NCI-H526 treated with DMSO at 0.1 percent for 48 hours (cell line): ENCODE results near the gene CEP112.

Experiments
- DNase-seq: peaks from one replicate; lab custom pipeline; 2025; lab: John Stamatoyannopoulos, UW

Gene CEP112

GRCh38 chr17:65730711-65731169 lies 461.2 kb downstream of the CEP112 start:
- no peak for DNase-seq

- DNase-seq: no peak
These were observed 462.7 kb downstream of the CEP112 start for GRCh38 chr17:65729207-65729606.

GRCh38 chr17:65727832-65728231 lies 464.1 kb downstream of the CEP112 start:
- DNase-seq: no peak

DNA sequence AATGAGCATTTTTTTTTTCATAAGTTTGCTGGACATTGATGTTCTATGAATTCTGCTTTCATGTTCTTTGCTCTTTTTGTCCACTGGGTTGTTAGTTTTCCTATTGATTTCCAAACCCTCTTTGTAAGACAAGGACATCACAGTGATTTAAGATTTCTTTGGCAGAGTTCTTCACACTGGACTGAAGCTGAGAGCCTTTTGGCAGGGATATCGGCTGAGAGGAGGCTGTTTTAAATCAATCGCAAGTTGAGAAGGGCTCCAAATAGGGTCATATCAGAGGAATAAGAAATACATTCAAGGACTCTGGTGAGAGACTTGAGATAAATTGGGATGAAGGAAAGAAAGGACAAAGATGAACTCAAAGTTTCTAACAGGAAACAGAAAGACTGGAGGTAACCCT lies 464.7 kb downstream of the CEP112 start:
- DNase-seq: no peak

DNA sequence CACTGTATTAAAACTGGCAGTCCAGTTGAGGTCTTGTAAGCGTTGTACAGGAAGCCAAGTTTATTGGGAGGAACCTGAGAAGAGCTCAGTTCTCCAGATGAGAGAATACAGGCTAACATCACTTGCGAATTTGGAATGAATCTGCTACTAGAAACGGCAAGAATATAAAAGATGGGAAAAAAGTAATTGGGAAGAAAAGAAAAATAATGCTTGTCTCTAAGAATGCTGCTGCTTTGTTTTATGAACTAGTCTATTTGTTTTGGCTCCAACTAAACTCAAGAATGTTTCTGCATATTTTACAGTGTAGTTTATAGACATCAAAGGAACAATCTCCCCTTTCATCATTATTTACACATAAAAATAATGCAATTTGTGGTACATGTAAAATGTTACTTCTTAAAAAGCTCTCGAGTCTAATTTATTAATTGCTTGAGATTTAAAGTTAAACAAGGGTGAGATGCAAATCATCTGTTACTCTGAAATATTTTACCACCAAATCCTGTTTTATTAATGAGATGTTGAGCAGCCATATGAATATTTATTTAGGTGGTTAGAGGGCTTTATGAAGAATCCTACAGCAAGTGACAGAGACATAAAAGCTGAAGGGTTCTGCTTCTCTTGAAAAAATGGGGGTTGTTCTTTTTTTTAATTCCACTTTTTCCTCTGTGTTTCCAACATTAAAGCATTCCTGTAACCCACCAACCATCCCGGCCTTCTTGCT lies 468.3 kb downstream of the CEP112 start:
- no peak for DNase-seq

DNA sequence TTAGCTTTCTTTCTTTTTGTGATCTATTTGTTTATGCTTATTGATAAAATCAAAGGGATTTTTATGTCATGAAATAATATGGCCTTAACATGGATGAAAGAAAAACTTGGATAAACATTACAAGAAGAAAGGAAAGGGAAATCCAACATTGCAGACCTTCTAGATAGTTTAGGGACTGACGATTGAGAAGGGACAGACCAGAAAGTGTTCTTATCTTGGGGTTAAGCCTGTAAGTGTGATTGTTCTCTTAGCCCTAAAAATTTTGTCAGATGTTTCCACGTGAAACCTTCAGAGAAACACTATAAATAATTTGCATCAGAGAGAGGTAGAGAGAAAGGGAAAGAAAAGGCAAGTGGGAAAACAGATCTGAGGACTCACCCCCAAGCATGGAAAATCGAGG lies 473.3 kb downstream of the CEP112 start:
- no peak for DNase-seq

GRCh38 chr17:65712383-65713267 lies 479.3 kb downstream of the CEP112 start:
- DNase-seq: no peak

DNA sequence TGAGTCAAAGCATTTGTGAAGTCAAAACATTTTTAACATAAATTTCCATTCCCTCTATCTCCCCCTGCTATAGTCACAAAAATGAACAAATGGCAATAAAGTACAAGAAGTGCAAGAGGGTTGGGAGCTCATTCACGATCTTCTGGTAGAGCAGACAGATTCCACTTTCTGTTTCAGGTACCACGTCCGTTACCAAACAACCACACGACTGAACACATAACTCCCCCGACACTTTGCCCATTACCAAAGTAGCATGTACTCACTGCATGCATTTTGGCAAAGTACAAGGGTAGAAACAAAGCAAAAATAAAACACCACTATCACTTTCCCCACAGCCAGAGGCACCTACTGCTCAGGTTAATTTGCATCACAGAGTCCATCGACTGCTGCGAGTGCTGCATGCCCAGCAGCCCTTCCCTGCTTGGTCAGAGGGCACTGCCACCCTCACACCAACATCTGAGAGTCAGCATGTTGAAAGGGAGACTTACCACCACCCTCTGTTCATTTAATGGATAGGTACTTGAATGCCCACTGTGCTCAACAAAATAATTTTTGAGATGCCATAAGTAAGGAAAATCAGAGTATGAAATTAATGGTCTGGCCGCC lies 480.2 kb downstream of the CEP112 start:
- no peak for DNase-seq

- DNase-seq: no peak
These were observed 484.2 kb downstream of the CEP112 start for GRCh38 chr17:65707780-65708179.

GRCh38 chr17:65704731-65705130 lies 487.2 kb downstream of the CEP112 start:
- no peak for DNase-seq

GRCh38 chr17:65703891-65704290 lies 488.0 kb downstream of the CEP112 start:
- DNase-seq: no peak

- no peak for DNase-seq
These were observed 492.5 kb downstream of the CEP112 start for GRCh38 chr17:65699459-65699858.

DNA sequence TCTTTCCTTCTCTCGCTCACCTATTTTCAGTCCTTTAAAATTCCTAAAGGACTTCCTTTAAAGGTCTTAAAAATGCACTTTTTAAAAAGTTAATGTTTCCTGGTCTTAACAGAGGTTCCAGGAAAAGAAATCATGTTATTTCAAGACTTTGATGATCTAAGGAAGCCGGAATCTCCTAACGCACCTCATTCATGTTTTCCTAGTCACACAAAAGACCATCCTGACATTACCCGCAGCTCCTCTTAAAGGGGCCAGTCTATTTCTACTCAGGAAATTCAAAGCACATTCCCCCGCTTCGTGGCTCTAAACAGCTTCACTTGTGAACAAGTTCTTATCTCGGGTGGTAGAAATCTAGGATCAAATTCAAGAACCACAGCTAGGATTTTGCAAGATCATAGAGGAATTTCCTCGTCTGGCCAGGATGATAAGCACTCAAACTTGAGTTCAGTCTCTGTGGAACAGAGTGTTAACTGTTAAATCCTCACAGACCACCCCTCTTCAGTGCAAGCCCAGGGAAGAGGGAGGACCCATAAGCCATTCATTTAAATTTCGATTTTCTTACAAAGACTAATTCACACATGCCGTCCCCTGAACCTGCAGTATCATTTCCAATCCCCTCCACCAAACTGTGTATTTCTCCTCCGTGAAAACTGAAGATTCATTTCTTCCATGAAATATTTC lies 493.4 kb downstream of the CEP112 start:
- DNase-seq: no peak

GRCh38 chr17:65697661-65698060 lies 494.3 kb downstream of the CEP112 start:
- no peak for DNase-seq

DNA sequence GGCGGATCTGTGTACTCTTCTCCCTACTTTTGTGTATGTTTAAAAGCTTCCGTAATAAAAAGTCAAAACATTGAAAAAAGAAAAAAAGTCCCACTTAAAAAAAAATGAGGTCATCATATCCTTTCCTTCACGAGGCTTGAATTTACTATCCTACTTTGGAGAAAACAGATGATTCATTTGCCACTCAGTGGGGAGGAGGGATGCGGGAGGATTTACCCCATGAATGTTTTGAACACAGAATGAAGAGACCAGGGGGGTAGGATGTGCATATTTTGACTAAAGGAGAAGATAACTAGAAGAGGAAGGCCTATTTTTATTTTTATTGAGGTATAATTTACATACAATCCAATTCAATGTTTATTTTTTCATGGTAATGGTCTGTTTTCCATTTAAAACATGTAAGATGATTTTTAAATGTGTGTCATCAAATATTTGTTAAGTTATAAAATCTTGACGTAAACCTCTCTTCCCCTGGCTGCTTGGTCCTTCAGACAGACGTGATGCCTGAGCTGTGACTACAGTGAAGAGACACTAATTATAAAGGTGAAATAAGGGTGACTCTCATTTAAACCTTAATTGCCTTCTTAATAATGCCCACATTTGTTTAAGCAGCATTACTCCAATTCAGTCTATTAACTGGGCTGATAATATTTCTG lies 495.1 kb downstream of the CEP112 start:
- no peak for DNase-seq

- DNase-seq: no peak
These were observed 497.3 kb downstream of the CEP112 start for GRCh38 chr17:65694601-65695000.

DNA sequence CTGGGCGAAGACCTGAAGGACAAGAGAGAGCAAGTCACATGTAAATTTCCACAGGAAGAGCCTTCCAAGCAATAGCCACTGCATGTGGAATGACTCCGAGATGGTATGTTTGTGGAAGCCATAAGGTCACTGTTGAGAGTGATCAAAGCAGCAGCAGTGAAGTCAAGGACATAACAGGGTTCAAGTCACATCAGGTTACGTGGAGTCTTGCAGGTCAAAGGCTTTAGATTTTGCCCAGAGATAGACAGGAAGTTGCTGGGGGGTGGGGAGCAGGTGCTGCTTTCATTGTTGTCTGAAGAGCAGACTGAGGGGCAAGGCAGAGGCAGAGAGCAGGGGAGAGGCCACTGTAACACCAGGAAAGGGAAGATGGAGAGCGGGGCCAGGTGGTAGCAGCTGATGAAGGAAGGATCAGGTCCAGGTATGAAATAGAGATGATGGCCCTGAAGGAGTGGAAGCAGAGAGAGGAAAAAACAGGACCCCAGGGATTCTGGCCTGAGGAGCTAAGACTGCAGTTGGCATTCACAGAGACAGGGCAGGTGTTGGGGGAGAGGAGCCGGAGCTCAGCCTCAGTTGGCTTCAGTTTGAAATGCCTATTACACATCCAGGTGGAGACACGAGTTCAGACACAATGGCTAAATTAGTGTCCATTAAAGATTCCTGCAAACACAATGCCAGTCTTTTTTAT lies 501.2 kb downstream of the CEP112 start:
- DNase-seq: no peak

GRCh38 chr17:65688307-65688706 lies 503.6 kb downstream of the CEP112 start:
- no peak for DNase-seq

- DNase-seq: no peak
These were observed 506.8 kb downstream of the CEP112 start for GRCh38 chr17:65685110-65685509.

DNA sequence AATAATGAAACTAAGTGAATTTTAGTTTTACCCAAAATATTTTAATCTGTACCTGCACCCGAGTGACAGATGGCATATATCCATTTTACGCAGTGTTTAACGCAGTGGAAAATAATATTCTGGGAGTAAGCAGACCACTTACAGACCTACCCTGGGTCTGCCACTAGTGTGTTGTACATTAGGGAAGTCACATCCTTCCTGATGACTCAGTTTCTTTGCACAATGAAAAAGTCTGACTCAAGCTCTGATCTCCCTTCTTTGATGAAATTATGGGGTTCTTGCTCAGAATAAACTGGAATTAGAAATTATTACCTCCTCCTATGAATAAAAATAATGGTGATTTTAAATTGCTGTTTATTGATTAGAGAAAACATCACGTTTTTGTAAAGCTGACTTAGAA lies 507.3 kb downstream of the CEP112 start:
- no peak for DNase-seq

DNA sequence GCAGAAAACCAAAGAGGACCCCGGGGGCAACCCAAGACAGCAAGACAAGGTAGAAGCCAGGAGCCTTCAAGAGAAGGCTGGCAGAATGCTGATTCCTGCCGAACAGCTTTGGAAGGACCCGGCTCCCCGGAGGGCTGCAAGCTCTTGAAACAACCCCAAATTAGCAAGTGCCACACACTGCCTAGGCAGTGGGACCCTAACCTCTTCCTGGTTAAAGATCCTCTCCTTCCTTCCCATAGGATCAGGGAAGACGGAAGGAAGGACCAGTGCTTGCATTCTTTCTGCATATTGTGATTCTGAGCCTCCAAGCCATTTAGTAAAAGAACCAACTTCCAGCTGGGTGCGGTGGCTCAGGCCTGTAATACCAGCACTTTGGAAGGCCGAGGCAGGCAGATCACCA lies 508.5 kb downstream of the CEP112 start:
- no peak for DNase-seq
